Transverse colon (tissue), 4 donors: ENCODE measurements around the gene GAS2L1. TPM values are rescaled to one million over a fixed set of nuclear protein-coding genes. Genes with fewer than 3 reads are reported as not detected.

Experiments
- DNase-seq: peaks from one replicate; pipeline ENCODE4 v3.0.0-alpha.2; 2019
- H3K27ac ChIP-seq, 4 donors: fragments of 200-600 bp; sonication (generic); 2 replicates each; pipeline ENCODE4 v1.5.1; 2016 to 2018; ENCODE audit warnings: inconsistent platforms in 4 of 4
- H3K27me3 ChIP-seq: fragments of 200-600 bp; sonication (generic); 2 replicates; pipeline ENCODE4 v1.5.1; 2017; ENCODE audit warnings: inconsistent platforms
- H3K36me3 ChIP-seq, 4 donors: fragments of 200-600 bp; sonication (generic); 2 replicates each; pipeline ENCODE4 v1.5.1; 2017 to 2019; ENCODE audit warnings: inconsistent platforms in 4 of 4
- H3K4me1 ChIP-seq, 4 donors: fragments of 200-600 bp; sonication (generic); 2 replicates each; pipeline ENCODE4 v1.5.1; 2017 to 2020; ENCODE audit warnings: inconsistent platforms in 4 of 4
- H3K4me3 ChIP-seq, 4 donors: fragments of 200-600 bp; sonication (generic); 1 replicate in 1 of 4; 2 replicates in 3 of 4; pipeline versions ENCODE4 v1.5.1 to v1.6.1; 2017 to 2019; ENCODE audit warnings: inconsistent platforms in 4 of 4
- H3K9me3 ChIP-seq, 2 donors: fragments of 200-600 bp; sonication (generic); 2 replicates each; pipeline ENCODE4 v1.5.1; 2017 to 2019; ENCODE audit warnings: inconsistent platforms in 2 of 2
- EP300 ChIP-seq: sonication (generic); formaldehyde crosslinking; IDR thresholded peaks from one replicate; pipeline ENCODE4 v1.6.1; 2017; ENCODE audit warnings: antibody characterized with exemption, low read depth
- POLR2A ChIP-seq: fragments of 450-650 bp; IDR thresholded peaks from one replicate; pipeline ENCODE4 v1.6.1; 2016; ENCODE audit warnings: antibody characterized with exemption, mild to moderate bottlenecking, moderate library complexity
- POLR2AphosphoS5 ChIP-seq, 3 donors: sonication (generic); formaldehyde crosslinking; IDR thresholded peaks; one replicate each; pipeline ENCODE4 v1.6.1; 2016; ENCODE audit warnings: antibody characterized with exemption in 3 of 3
- WGBS, 2 donors: methylation state at CpG; one replicate each; pipeline ENCODE4 v1.1.5; 2018; ENCODE audit warnings: low coverage in 1 of 2; 5-methylcytosine and 5-hydroxymethylcytosine counted together
- in situ Hi-C, 4 donors: fragments of 200-750 bp; cut with MboI; loops; one replicate each; pipeline versions ENCODE4 v1.15.0 to v1.15.1; 2017; ENCODE audit warnings: low sequenced_read_pairs in 3 of 4, low pct_ligation_motif_present in 1 of 4, low pct_unique_long_range_greater_than_20kb in 1 of 4
- intact Hi-C: fragments of 100-400 bp; cut with DNase I; formaldehyde crosslinking; loops from one replicate; pipeline ENCODE4 v1.15.1; 2023; ENCODE audit warnings: low total_unique reads
- total RNA-seq, 4 donors: library from RNA; depleted of rRNA; stranded (reverse); fragments of >200 nt; gene quantifications; one replicate each; pipeline ENCODE4 v1.1.0, GENCODE V29; 2016
- TF ChIP-seq, protein P1 (sequence below), 5 experiments: fragments of 200-600 bp in 3 of 5; fragments of 450-650 bp in 2 of 5; sonication (generic) in 3 of 5; IDR thresholded peaks; 1 replicate in 2 of 5; 2 replicates in 3 of 5; pipeline ENCODE4 v1.5.1; 2016 to 2017; ENCODE audit warnings: antibody characterized with exemption in 5 of 5, inconsistent platforms in 3 of 5, mild to moderate bottlenecking in 2 of 5, moderate library complexity in 1 of 5

GAS2L1 gene
- total RNA-seq, 4 donors from 2014 or later: 21.1 to 81.0 (median 43.6) TPM

DNA sequence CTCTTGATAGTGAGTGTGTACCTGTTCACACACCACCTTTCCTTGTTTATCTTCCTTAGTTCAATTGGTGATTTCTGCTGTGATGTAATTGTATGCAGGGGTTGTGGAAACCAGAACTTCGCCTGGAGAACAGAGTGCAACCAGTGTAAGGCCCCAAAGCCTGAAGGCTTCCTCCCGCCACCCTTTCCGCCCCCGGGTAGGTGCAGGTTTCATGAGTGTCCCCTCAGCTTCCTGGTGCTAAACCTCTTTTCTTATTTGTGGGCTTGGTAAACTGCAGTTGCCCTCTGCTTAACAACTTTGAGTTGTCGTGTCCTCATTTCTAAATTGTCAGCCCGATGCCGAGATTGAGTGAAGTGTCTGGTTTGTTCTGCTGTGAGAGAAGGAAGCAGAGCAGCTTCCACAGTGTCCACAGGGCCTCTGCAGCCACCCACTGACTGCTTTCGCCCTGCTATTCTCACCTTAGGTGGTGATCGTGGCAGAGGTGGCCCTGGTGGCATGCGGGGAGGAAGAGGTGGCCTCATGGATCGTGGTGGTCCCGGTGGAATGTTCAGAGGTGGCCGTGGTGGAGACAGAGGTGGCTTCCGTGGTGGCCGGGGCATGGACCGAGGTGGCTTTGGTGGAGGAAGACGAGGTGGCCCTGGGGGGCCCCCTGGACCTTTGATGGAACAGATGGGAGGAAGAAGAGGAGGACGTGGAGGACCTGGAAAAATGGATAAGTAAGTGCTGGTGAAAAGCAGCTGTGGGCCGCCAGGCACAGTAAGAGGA, 7.1 kb upstream of the GAS2L1 start:
- intact Hi-C loops: no loop called here

DNA sequence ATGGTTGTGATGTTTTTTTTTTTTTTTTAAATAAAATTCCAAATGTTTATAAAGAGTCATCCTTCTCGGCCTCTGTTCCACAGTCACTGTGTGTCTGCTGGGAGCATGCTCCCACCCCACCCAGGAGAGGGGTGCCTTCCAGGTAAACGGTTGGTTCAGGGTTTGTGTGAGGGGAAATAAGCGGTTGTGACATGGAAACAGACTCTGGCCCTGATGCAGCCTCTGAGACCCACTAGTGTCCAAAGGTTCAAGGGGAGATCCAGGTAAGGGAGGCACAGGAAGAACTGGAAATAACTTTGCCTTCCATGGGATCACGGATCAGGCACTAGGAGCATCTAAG, 6.0 kb upstream of the GAS2L1 start:
- H3K4me3 ChIP-seq: no peak overlapping the region
- intact Hi-C loops: no loop called here
- no peaks in the 10 kb centered on the region for H3K27me3 ChIP-seq
- WGBS, 2 donors: 63 to 71% methylated on average over 1 to 4 of the region's 4 CpGs
- TF ChIP-seq, protein P1, sequence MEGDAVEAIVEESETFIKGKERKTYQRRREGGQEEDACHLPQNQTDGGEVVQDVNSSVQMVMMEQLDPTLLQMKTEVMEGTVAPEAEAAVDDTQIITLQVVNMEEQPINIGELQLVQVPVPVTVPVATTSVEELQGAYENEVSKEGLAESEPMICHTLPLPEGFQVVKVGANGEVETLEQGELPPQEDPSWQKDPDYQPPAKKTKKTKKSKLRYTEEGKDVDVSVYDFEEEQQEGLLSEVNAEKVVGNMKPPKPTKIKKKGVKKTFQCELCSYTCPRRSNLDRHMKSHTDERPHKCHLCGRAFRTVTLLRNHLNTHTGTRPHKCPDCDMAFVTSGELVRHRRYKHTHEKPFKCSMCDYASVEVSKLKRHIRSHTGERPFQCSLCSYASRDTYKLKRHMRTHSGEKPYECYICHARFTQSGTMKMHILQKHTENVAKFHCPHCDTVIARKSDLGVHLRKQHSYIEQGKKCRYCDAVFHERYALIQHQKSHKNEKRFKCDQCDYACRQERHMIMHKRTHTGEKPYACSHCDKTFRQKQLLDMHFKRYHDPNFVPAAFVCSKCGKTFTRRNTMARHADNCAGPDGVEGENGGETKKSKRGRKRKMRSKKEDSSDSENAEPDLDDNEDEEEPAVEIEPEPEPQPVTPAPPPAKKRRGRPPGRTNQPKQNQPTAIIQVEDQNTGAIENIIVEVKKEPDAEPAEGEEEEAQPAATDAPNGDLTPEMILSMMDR (IDR thresholded peaks at IDR 0.05): no peak
- TF ChIP-seq POLR2A (no peak), EP300 (no peak), POLR2AphosphoS5 (IDR thresholded peaks at IDR 0.05) (peak in 1 of 3 donors; percentile 32)
- DNase-seq: no peak
- in situ Hi-C loops: no loop called here
- peaks cover 0 to 13% (median 10%) of the 10 kb centered on the region in 4 donors for H3K4me1 ChIP-seq
- no peaks in the 10 kb centered on the region for H3K9me3 ChIP-seq
- H3K36me3 ChIP-seq: peaks cover 0 to 46% (median 21%) of the 10 kb centered on the region in 4 donors
- no peak overlapping the region for H3K27ac ChIP-seq

More for the DNA sequence above, 7.1 kb upstream of the GAS2L1 start:
- H3K36me3 ChIP-seq: peaks cover 0 to 57% (median 26%) of the 10 kb centered on the region in 4 donors
- H3K9me3 ChIP-seq: no peaks in the 10 kb centered on the region
- H3K27me3 ChIP-seq: no peaks in the 10 kb centered on the region
- peaks cover 0 to 13% (median 10%) of the 10 kb centered on the region in 4 donors for H3K4me1 ChIP-seq
- WGBS, 2 donors: 72 to 90% methylated on average over 6 to 19 of the region's 19 CpGs
- no peak overlapping the region for H3K27ac ChIP-seq
- in situ Hi-C loops: loop anchor here in 1 of 4 donors (25.0 kb wide), 1 partner anchor 88 kb away; the partner anchor contains the start of gene AP1B1
- no peak for TF ChIP-seq EP300
- no peak for DNase-seq
- H3K4me3 ChIP-seq: no peak overlapping the region

DNA sequence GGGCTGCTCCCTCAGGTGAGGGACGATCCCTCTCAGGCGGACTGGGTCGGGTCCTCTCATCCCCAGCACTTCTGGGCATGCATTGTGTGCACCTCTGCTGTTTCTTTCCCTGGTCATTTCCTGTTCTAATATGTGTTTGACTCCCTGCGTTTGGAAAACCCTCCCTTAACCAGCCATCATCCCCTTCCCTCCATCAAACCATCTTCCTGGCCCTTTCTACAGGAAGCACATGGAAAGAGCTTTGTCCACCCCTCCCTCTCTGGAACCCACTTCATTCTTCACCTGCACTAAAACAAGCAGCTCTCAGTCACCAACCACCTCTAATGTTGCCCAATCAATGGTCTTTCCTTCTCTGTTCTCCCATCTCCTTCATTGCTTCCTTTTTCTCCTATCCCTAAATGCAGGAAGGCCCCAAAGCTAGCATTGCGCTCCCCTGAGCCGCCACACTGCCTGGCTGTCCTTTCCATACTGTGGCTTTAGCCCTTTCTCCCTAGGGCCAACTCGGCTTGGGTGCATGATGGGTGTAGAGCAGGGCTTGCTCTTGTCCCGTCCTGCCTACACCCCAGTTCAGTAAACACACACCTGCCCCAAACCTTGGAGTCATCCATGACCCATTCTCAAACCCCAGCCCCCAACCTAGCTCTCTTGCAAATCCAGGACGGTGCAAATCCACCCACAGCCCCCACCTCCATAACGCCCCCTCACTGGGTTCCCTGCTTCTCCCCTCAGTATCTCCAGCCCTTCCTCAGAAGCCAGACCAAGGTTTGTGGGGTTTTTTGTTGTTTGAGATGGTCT, 5.4 kb upstream of the GAS2L1 start:
- TF ChIP-seq POLR2AphosphoS5 (IDR thresholded peaks at IDR 0.05): no peak
- TF ChIP-seq EP300: no peak
- Histone ChIP-seq H3K27me3 (no peaks in the 10 kb centered on the region), H3K9me3 (no peaks in the 10 kb centered on the region), H3K27ac (no peak overlapping the region), H3K4me1 (peaks cover 0 to 15% (median 11%) of the 10 kb centered on the region in 4 donors), H3K4me3 (no peak overlapping the region), H3K36me3 (peaks cover 0 to 40% (median 18%) of the 10 kb centered on the region in 4 donors)
- no peak for DNase-seq
- WGBS, 2 donors: 74% methylated on average over 10 of the region's 10 CpGs; no CpG with 5 or more reads in 1 of the 2 donors
- in situ Hi-C loops (no loop called here), intact Hi-C loops (no loop called here)

DNA sequence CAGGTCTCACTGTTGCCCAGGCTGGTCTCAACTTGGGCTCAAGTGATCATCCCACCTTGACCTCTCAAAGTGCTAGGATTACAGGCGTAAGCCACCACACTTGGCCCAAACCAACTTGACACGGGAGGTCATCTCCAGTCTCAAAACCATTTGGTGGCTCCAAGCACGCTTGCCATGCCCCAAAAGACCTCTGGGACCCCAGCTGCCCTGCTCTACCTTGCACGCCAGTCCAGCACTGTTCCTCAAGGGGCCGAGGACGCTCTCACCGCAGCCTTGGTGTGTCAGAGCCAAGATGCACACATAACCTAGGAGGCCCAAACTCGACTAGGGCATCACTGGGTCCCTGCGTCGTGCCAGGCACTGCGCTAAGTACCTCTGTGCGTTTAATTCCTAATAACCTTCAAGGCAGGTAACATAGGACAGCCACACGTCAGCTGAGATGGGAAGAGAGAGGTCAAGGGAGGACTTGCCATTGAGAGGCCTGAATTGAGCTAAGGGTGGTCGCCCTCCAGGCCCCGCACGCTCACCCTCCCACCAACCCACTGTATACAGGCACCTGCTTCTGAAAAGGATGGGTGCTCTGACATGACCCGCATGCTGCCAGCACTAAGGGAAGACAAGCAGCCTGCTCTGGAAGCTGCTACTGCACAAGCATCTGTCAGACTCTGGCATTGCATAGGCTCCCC, 4.6 kb upstream of the GAS2L1 start:
- no peak for DNase-seq
- in situ Hi-C loops (no loop called here), intact Hi-C loops (loop anchor here (2.0 kb wide), 1 partner anchor 57 kb away; no protein-coding TSS in a partner anchor)
- H3K4me1 ChIP-seq: peaks cover 0 to 21% (median 14%) of the 10 kb centered on the region in 4 donors
- peaks cover 0 to 32% (median 14%) of the 10 kb centered on the region in 4 donors for H3K36me3 ChIP-seq
- H3K27ac ChIP-seq: no peak overlapping the region
- WGBS, 2 donors: 85% methylated on average over 16 of the region's 17 CpGs; no CpG with 5 or more reads in 1 of the 2 donors
- no peaks in the 10 kb centered on the region for H3K27me3 ChIP-seq
- TF ChIP-seq POLR2AphosphoS5 (IDR thresholded peaks at IDR 0.05) (no peak), EP300 (no peak), POLR2A (no peak)
- TF ChIP-seq, protein P1 (IDR thresholded peaks at IDR 0.05): no peak
- no peak overlapping the region for H3K4me3 ChIP-seq
- no peaks in the 10 kb centered on the region for H3K9me3 ChIP-seq
